ENCODE measurements around the gene TMIGD1. TPM values are rescaled to one million over a fixed set of nuclear protein-coding genes. Genes with fewer than 3 reads are reported as not detected.

TMIGD1 gene
- total and polyA plus RNA-seq, 10 of the 15 experiments (the other 5 are each of a cell fraction or from before 2014, with no cell fraction given) = not detected

- H4K20me1 ChIP-seq (ENCODE audit: control insufficient read depth, insufficient read depth) = no peaks in the 10 kb centered on the region
- H3K4me3 ChIP-seq = no peak overlapping the region
- H3K36me3 ChIP-seq (ENCODE audit: control insufficient read depth in 2 of 2, insufficient read depth in 2 of 2, low read length in 1 of 2) = no peaks in the 10 kb centered on the region
- no peak overlapping the region for H3K9ac ChIP-seq (ENCODE audit: control insufficient read depth, insufficient read depth, low read length)
- no TSS peak for BruUV-seq (replicated peaks)
- no peak overlapping the region for H3K4me2 ChIP-seq (ENCODE audit: control insufficient read depth, insufficient read depth)
- RAD21 ChIA-PET (ENCODE audit: unreplicated experiment) = no interaction called here
- in situ Hi-C loops (cut with MboI) (no loop called here), intact Hi-C loops (cut with micrococcal nuclease; ENCODE audit: unreplicated experiment) (no loop called here)
- H3K27me3 ChIP-seq (replicated peaks in 1 of 2; ENCODE audit: control insufficient read depth in 2 of 2, insufficient read depth in 2 of 2, low read length in 1 of 2) = no peaks in the 10 kb centered on the region
- H2AFZ ChIP-seq (ENCODE audit: control insufficient read depth, low read depth, low read length) = no peak overlapping the region
- H3K9me3 ChIP-seq (replicated peaks; ENCODE audit: control insufficient read depth, insufficient read depth, low read length) = peaks cover 6% of the 10 kb centered on the region; the same call in 2 of the 3 replicates
- SMC1A ChIA-PET (ENCODE audit: uncharacterized antibody, unreplicated experiment) = interaction anchor here (1.1 to 1.4 kb wide), 4 partner anchors 11 to 25 kb away, joined by 3 to 5 read pairs (median 4); no protein-coding TSS in a partner anchor
- ATAC-seq (no peak), FAIRE-seq (no peak), DNase-seq (ENCODE audit: low read depth, low spot score) (no peak)
- no peaks in the 10 kb centered on the region for H3K79me2 ChIP-seq (ENCODE audit: control insufficient read depth, insufficient read depth, low read length)
- peaks cover 16% of the 10 kb centered on the region for H3K4me1 ChIP-seq (ENCODE audit: control insufficient read depth, insufficient read depth, low read length)
- POLR2A ChIA-PET = interaction anchor here (0.6 to 0.8 kb wide), 2 partner anchors 15 to 333 kb away, joined by 3 read pairs; no protein-coding TSS in a partner anchor
- H3K27ac ChIP-seq (ENCODE audit: control insufficient read depth, insufficient read depth) = no peak overlapping the region
- WGBS (ENCODE audit: insufficient coverage, insufficient replicate concordance, low lambda C conversion rate, missing lambda C conversion rate) = 90% methylated on average over 4 of the region's 4 CpGs
- CTCF ChIA-PET = interaction anchor here (0.7 to 1.4 kb wide), 4 partner anchors 13 to 82 kb away, joined by 3 to 4 read pairs (median 3); no protein-coding TSS in a partner anchor
- TF ChIP-seq NFXL1 (IDR thresholded peaks at IDR 0.05; ENCODE audit: borderline replicate concordance) = no peak
- no peak for TF ChIP-seq RUNX3 (IDR thresholded peaks at IDR 0.05; ENCODE audit: low read length)
- no peak for TF ChIP-seq ZBTB40 (IDR thresholded peaks at IDR 0.05; ENCODE audit: borderline replicate concordance)
- TF ChIP-seq POU2F2 (IDR thresholded peaks at IDR 0.05; ENCODE audit: borderline replicate concordance, low read depth, low read length) = no peak
- no peak for TF ChIP-seq KLF5 (IDR thresholded peaks at IDR 0.05; ENCODE audit: partially characterized antibody)
- no peak for TF ChIP-seq CREM (IDR thresholded peaks at IDR 0.05; ENCODE audit: low read depth)
- no peak for TF ChIP-seq CEBPZ (IDR thresholded peaks at IDR 0.05; ENCODE audit: low read depth, low read length)
- TF ChIP-seq YY1 (IDR thresholded peaks at IDR 0.05; ENCODE audit: low read depth, low read length) = no peak
- TF ChIP-seq BRCA1 (IDR thresholded peaks at IDR 0.05; ENCODE audit: low read depth, low read length) = no peak
- no peak for TF ChIP-seq ZNF24 (IDR thresholded peaks at IDR 0.05)
- TF ChIP-seq FOXM1 (IDR thresholded peaks at IDR 0.05; ENCODE audit: low read depth, low read length) = no peak
- TF ChIP-seq YBX1 (IDR thresholded peaks at IDR 0.05) = no peak
- no peak for TF ChIP-seq MEF2A (IDR thresholded peaks at IDR 0.05; ENCODE audit: insufficient read depth, low read depth, low read length)
- TF ChIP-seq TCF3 (IDR thresholded peaks at IDR 0.05; ENCODE audit: borderline replicate concordance, insufficient read depth, low read depth, low read length) = no peak
- TF ChIP-seq RAD51 (IDR thresholded peaks at IDR 0.05) = no peak
Observed at GRCh38 chr17:30361766-30362279, 28.0 kb upstream of the TMIGD1 start.

Measured in GM12878 (cell line).